ENCODE measurements around the gene OVAAL. TPM values are rescaled to one million over a fixed set of nuclear protein-coding genes. Genes with fewer than 3 reads are reported as not detected.

OVAAL gene
- total and polyA plus RNA-seq, 2 of the 8 experiments (the other 6 are each of a cell fraction or from before 2014, with no cell fraction given), result not detected

GRCh38 chr1:180586671-180587155 lies 27.9 kb downstream of the OVAAL start:
- Histone ChIP-seq H4K91ac (replicated peaks; ENCODE audit: insufficient read length, low read length) (no peak overlapping the region), H3K4me1 (replicated peaks in 1 of 4; ENCODE audit: control insufficient read depth in 3 of 4, insufficient read depth in 4 of 4, low read length in 3 of 4) (no peaks in the 10 kb centered on the region), H3K14ac (ENCODE audit: insufficient read length) (no peak overlapping the region), H3K18ac (ENCODE audit: extremely low read depth, low read length) (no peak overlapping the region), H2BK20ac (ENCODE audit: low read length) (no peak overlapping the region), H2BK5ac (ENCODE audit: low read depth, low read length) (no peak overlapping the region), H2BK120ac (replicated peaks; ENCODE audit: low read depth, low read length) (no peak overlapping the region), H3K4ac (replicated peaks; ENCODE audit: insufficient read length, low read depth, low read length) (no peak overlapping the region), H3K4me2 (ENCODE audit: insufficient read depth in 1 of 2, low read depth in 2 of 2, low read length in 2 of 2) (no peak overlapping the region), H3K36me3 (ENCODE audit: control insufficient read depth in 2 of 4, insufficient read depth in 4 of 4, low read length in 3 of 4) (no peaks in the 10 kb centered on the region), H4K8ac (ENCODE audit: extremely low read depth, insufficient read depth, low read length) (no peak overlapping the region), H2AFZ (ENCODE audit: low read length) (no peak overlapping the region), H3K79me1 (ENCODE audit: low read depth, low read length) (no peaks in the 10 kb centered on the region), H4K5ac (ENCODE audit: insufficient read length, low read depth, low read length) (no peak overlapping the region), H3K4me3 (ENCODE audit: extremely low read depth in 1 of 4, insufficient read depth in 2 of 4, low read depth in 3 of 4, low read length in 4 of 4) (no peak overlapping the region), H4K20me1 (replicated peaks in 1 of 2; ENCODE audit: control insufficient read depth in 1 of 2, insufficient read depth in 2 of 2, low read length in 2 of 2) (no peaks in the 10 kb centered on the region), H3K79me2 (ENCODE audit: control insufficient read depth in 1 of 2, insufficient read depth in 2 of 2, low read length in 2 of 2) (no peaks in the 10 kb centered on the region), H3K23me2 (ENCODE audit: low read depth, low read length) (no peaks in the 10 kb centered on the region), H3K27me3 (replicated peaks in 1 of 4; ENCODE audit: control insufficient read depth in 3 of 4, extremely low read depth in 1 of 4, insufficient read depth in 3 of 4, low read length in 3 of 4) (no peaks in the 10 kb centered on the region), H3K9me3 (ENCODE audit: insufficient read depth in 2 of 2, low read depth in 1 of 2, low read length in 1 of 2) (no peaks in the 10 kb centered on the region), H2BK15ac (ENCODE audit: low read length) (no peak overlapping the region), H3K56ac (replicated peaks; ENCODE audit: insufficient read length, low read depth, low read length) (no peak overlapping the region), H3K27ac (ENCODE audit: low read depth, low read length) (no peak overlapping the region), H3K23ac (ENCODE audit: insufficient read length) (no peak overlapping the region), H3K9ac (replicated peaks in 1 of 4; ENCODE audit: extremely low read depth in 1 of 4, low read depth in 3 of 4, low read length in 3 of 4) (no peak overlapping the region), H2AK5ac (ENCODE audit: low read depth, low read length) (no peak overlapping the region), H2BK12ac (ENCODE audit: low read depth, low read length) (no peak overlapping the region)
- ChIA-PET CTCF (ENCODE audit: partially characterized antibody) (interaction anchor here (1.2 kb wide), 1 partner anchor 37 kb away, joined by 3 read pairs; no protein-coding TSS in a partner anchor), POLR2A (ENCODE audit: partially characterized antibody) (interaction anchor here (0.8 kb wide), 1 partner anchor 96 kb away, joined by 3 read pairs; no protein-coding TSS in a partner anchor)
- WGBS, 2 experiments (ENCODE audit: extremely low coverage in 1 of 2, insufficient coverage in 1 of 2, insufficient read length in 1 of 2, insufficient replicate concordance in 2 of 2, low coverage in 1 of 2, low lambda C conversion rate in 2 of 2, missing lambda C conversion rate in 1 of 2), result 87% methylated on average over 1 of the region's 1 CpG; no CpG with 5 or more reads in 1 of the 2 experiments
- DNase-seq (ENCODE audit: low read depth in 1 of 2, low spot score in 2 of 2) (no peak), FAIRE-seq (no peak)
- TF ChIP-seq, protein P1, sequence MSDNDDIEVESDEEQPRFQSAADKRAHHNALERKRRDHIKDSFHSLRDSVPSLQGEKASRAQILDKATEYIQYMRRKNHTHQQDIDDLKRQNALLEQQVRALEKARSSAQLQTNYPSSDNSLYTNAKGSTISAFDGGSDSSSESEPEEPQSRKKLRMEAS (IDR thresholded peaks at IDR 0.05), result no peak
- TF ChIP-seq CTCF (IDR thresholded peaks at IDR 0.05; ENCODE audit: control extremely low read depth in 1 of 3, insufficient read depth in 1 of 3, low read depth in 1 of 3, low read length in 3 of 3) (no peak), CHD2 (IDR thresholded peaks at IDR 0.05; ENCODE audit: low read length) (no peak), POU5F1 (IDR thresholded peaks at IDR 0.05; ENCODE audit: low read depth, low read length) (no peak), SAP30 (IDR thresholded peaks at IDR 0.05; ENCODE audit: insufficient read depth, insufficient replicate concordance, low read length) (no peak), CBX8 (IDR thresholded peaks at IDR 0.05; ENCODE audit: borderline replicate concordance, low read depth, low read length) (no peak), SIX5 (IDR thresholded peaks at IDR 0.05; ENCODE audit: low read depth, low read length) (no peak), BRCA1 (IDR thresholded peaks at IDR 0.05; ENCODE audit: low read depth, low read length) (no peak)
- TF ChIP-seq, protein P2, sequence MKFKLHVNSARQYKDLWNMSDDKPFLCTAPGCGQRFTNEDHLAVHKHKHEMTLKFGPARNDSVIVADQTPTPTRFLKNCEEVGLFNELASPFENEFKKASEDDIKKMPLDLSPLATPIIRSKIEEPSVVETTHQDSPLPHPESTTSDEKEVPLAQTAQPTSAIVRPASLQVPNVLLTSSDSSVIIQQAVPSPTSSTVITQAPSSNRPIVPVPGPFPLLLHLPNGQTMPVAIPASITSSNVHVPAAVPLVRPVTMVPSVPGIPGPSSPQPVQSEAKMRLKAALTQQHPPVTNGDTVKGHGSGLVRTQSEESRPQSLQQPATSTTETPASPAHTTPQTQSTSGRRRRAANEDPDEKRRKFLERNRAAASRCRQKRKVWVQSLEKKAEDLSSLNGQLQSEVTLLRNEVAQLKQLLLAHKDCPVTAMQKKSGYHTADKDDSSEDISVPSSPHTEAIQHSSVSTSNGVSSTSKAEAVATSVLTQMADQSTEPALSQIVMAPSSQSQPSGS (IDR thresholded peaks at IDR 0.05; ENCODE audit: low read length), result no peak
